ENCODE data around the gene CCNH.

Gene CCNH

GRCh38 chr5:87412630-87413342 lies at the start of gene CCNH:
Gene CCNH, minus strand, starts transcription at chr5:87412930. Its CDS starts 136 bp downstream, at chr5:87412794.
- Mint-ChIP-seq H3K4me1 (peaks cover 42% of the 10 kb centered on the region), H3K4me3 (peak within 1 kb of the TSS; percentile 93), H3K36me3 (peaks cover 12% of the 10 kb centered on the region), H3K9me3 (no peaks in the 10 kb centered on the region), H3K27ac (peak within 1 kb of the TSS; percentile 97), H3K27me3 (no peaks in the 10 kb centered on the region)

GRCh38 chr5:87457706-87458105 lies 45.0 kb upstream of the CCNH start:
- peaks cover 5% of the 10 kb centered on the region for H3K9me3 Mint-ChIP-seq
- H3K4me3 Mint-ChIP-seq: no peak overlapping the region
- no peaks in the 10 kb centered on the region for H3K36me3 Mint-ChIP-seq
- H3K27ac Mint-ChIP-seq: no peak overlapping the region
- no peaks in the 10 kb centered on the region for H3K4me1 Mint-ChIP-seq
- H3K27me3 Mint-ChIP-seq: peaks cover 18% of the 10 kb centered on the region

- no peak overlapping the region for H3K27ac Mint-ChIP-seq
- H3K9me3 Mint-ChIP-seq: no peaks in the 10 kb centered on the region
- H3K4me1 Mint-ChIP-seq: no peaks in the 10 kb centered on the region
- H3K27me3 Mint-ChIP-seq: peaks cover 6% of the 10 kb centered on the region
- no peak overlapping the region for H3K4me3 Mint-ChIP-seq
- no peaks in the 10 kb centered on the region for H3K36me3 Mint-ChIP-seq
These were observed 41.1 kb upstream of the CCNH start for GRCh38 chr5:87453801-87454200.

GRCh38 chr5:87452837-87453236 lies 40.1 kb upstream of the CCNH start:
- Mint-ChIP-seq H3K4me1 (no peaks in the 10 kb centered on the region), H3K27me3 (peaks cover 13% of the 10 kb centered on the region), H3K4me3 (no peak overlapping the region), H3K27ac (no peak overlapping the region), H3K36me3 (no peaks in the 10 kb centered on the region), H3K9me3 (no peaks in the 10 kb centered on the region)

GRCh38 chr5:87442419-87442818 lies 29.7 kb upstream of the CCNH start:
- Mint-ChIP-seq H3K27me3 (peaks cover 1% of the 10 kb centered on the region), H3K9me3 (no peaks in the 10 kb centered on the region), H3K36me3 (no peaks in the 10 kb centered on the region), H3K27ac (no peak overlapping the region), H3K4me1 (no peaks in the 10 kb centered on the region), H3K4me3 (no peak overlapping the region)

- H3K27me3 Mint-ChIP-seq: peaks cover 1% of the 10 kb centered on the region
- H3K4me1 Mint-ChIP-seq: no peaks in the 10 kb centered on the region
- H3K4me3 Mint-ChIP-seq: no peak overlapping the region
These were observed 25.5 kb upstream of the CCNH start for GRCh38 chr5:87438231-87438630.

GRCh38 chr5:87437724-87438123 lies 25.0 kb upstream of the CCNH start:
- no peak overlapping the region for H3K27ac Mint-ChIP-seq
- H3K9me3 Mint-ChIP-seq: no peaks in the 10 kb centered on the region
- H3K4me3 Mint-ChIP-seq: no peak overlapping the region
- peaks cover 1% of the 10 kb centered on the region for H3K27me3 Mint-ChIP-seq
- no peaks in the 10 kb centered on the region for H3K36me3 Mint-ChIP-seq
- no peaks in the 10 kb centered on the region for H3K4me1 Mint-ChIP-seq

More at GRCh38 chr5:87438231-87438630, 25.5 kb upstream of the CCNH start:
- Mint-ChIP-seq H3K27ac (no peak overlapping the region), H3K36me3 (no peaks in the 10 kb centered on the region), H3K9me3 (no peaks in the 10 kb centered on the region)

- no peak overlapping the region for H3K27ac Mint-ChIP-seq
- H3K9me3 Mint-ChIP-seq: no peaks in the 10 kb centered on the region
These were observed 22.5 kb upstream of the CCNH start for GRCh38 chr5:87435144-87435694.

GRCh38 chr5:87434461-87434860 lies 21.7 kb upstream of the CCNH start:
- no peaks in the 10 kb centered on the region for H3K9me3 Mint-ChIP-seq
- no peaks in the 10 kb centered on the region for H3K36me3 Mint-ChIP-seq
- no peaks in the 10 kb centered on the region for H3K27me3 Mint-ChIP-seq
- no peak overlapping the region for H3K4me3 Mint-ChIP-seq
- H3K27ac Mint-ChIP-seq: no peak overlapping the region
- no peaks in the 10 kb centered on the region for H3K4me1 Mint-ChIP-seq

More at GRCh38 chr5:87435144-87435694, 22.5 kb upstream of the CCNH start:
- no peaks in the 10 kb centered on the region for H3K27me3 Mint-ChIP-seq
- no peaks in the 10 kb centered on the region for H3K4me1 Mint-ChIP-seq
- H3K4me3 Mint-ChIP-seq: no peak overlapping the region
- no peaks in the 10 kb centered on the region for H3K36me3 Mint-ChIP-seq

GRCh38 chr5:87433945-87434344 lies 21.2 kb upstream of the CCNH start:
- Mint-ChIP-seq H3K9me3 (no peaks in the 10 kb centered on the region), H3K36me3 (no peaks in the 10 kb centered on the region), H3K27me3 (peaks cover 2% of the 10 kb centered on the region), H3K4me3 (no peak overlapping the region), H3K4me1 (no peaks in the 10 kb centered on the region), H3K27ac (no peak overlapping the region)

- Mint-ChIP-seq H3K4me1 (no peaks in the 10 kb centered on the region), H3K27me3 (peaks cover 2% of the 10 kb centered on the region), H3K9me3 (no peaks in the 10 kb centered on the region), H3K4me3 (no peak overlapping the region), H3K27ac (no peak overlapping the region), H3K36me3 (no peaks in the 10 kb centered on the region)
These were observed 19.7 kb upstream of the CCNH start for GRCh38 chr5:87432460-87432859.

GRCh38 chr5:87430863-87431457 lies 18.2 kb upstream of the CCNH start:
- Mint-ChIP-seq H3K9me3 (no peaks in the 10 kb centered on the region), H3K4me1 (no peaks in the 10 kb centered on the region), H3K36me3 (no peaks in the 10 kb centered on the region), H3K27ac (no peak overlapping the region), H3K27me3 (peaks cover 2% of the 10 kb centered on the region), H3K4me3 (no peak overlapping the region)

- no peaks in the 10 kb centered on the region for H3K9me3 Mint-ChIP-seq
- H3K36me3 Mint-ChIP-seq: no peaks in the 10 kb centered on the region
- H3K27ac Mint-ChIP-seq: no peak overlapping the region
- no peaks in the 10 kb centered on the region for H3K4me1 Mint-ChIP-seq
- H3K4me3 Mint-ChIP-seq: no peak overlapping the region
- no peaks in the 10 kb centered on the region for H3K27me3 Mint-ChIP-seq
These were observed 11.0 kb upstream of the CCNH start for GRCh38 chr5:87423755-87424154.

- H3K27ac Mint-ChIP-seq: no peak overlapping the region
- no peaks in the 10 kb centered on the region for H3K9me3 Mint-ChIP-seq
- no peaks in the 10 kb centered on the region for H3K36me3 Mint-ChIP-seq
- H3K4me3 Mint-ChIP-seq: no peak overlapping the region
- no peaks in the 10 kb centered on the region for H3K4me1 Mint-ChIP-seq
- H3K27me3 Mint-ChIP-seq: no peaks in the 10 kb centered on the region
These were observed 8.6 kb upstream of the CCNH start for GRCh38 chr5:87421307-87421706.

- no peaks in the 10 kb centered on the region for H3K9me3 Mint-ChIP-seq
- H3K4me1 Mint-ChIP-seq: peaks cover 4% of the 10 kb centered on the region
- no peaks in the 10 kb centered on the region for H3K27me3 Mint-ChIP-seq
- H3K4me3 Mint-ChIP-seq: no peak overlapping the region
- H3K27ac Mint-ChIP-seq: no peak overlapping the region
- H3K36me3 Mint-ChIP-seq: no peaks in the 10 kb centered on the region
These were observed 5.8 kb upstream of the CCNH start for GRCh38 chr5:87418506-87418905.

GRCh38 chr5:87413343-87413645 lies 564 bp upstream of the CCNH start:
- Mint-ChIP-seq H3K4me3 (peak overlapping the region; percentile 93), H3K36me3 (peaks cover 10% of the 10 kb centered on the region), H3K4me1 (peaks cover 37% of the 10 kb centered on the region), H3K27ac (peak overlapping the region; percentile 97), H3K27me3 (no peaks in the 10 kb centered on the region), H3K9me3 (no peaks in the 10 kb centered on the region)

Measured in activated naive CD4-positive, alpha-beta T cell treated with anti-CD3 and anti-CD28 coated beads, Interleukin-2, amount 50 U/mL, for 24 hours (primary cell).